Smooth muscle cell (in vitro differentiated cells): Measurements from ENCODE around the gene EFR3B. TPM values are rescaled to one million over a fixed set of nuclear protein-coding genes. Genes with fewer than 3 reads are reported as not detected.
A peak's percentile ranks its signal among the peaks of the same experiment; 100 is the strongest.

Experiments
- DNase-seq: peaks from one replicate; lab custom pipeline; 2025; ENCODE audit not compliant: unreplicated experiment; lab: John Stamatoyannopoulos, UW
- H2AFZ ChIP-seq: fragments of 200-600 bp; sonication (generic); 2 replicates; pipeline ENCODE4 v1.6.0; 2016; ENCODE audit warnings: antibody characterized with exemption, low read depth, mild to moderate bottlenecking
- H3F3A ChIP-seq: fragments of 200-600 bp; sonication (generic); 2 replicates; pipeline ENCODE4 v1.6.0; 2017; ENCODE audit warnings: antibody characterized with exemption, low read depth
- H3K27ac ChIP-seq: fragments of 200-600 bp; sonication (generic); 2 replicates; pipeline ENCODE4 v1.5.1; 2016; ENCODE audit warnings: low read depth, mild to moderate bottlenecking
- H3K27me3 ChIP-seq: fragments of 200-600 bp; sonication (generic); 2 replicates; pipeline ENCODE4 v1.6.1; 2016; ENCODE audit warnings: low read depth, mild to moderate bottlenecking
- H3K36me3 ChIP-seq: fragments of 200-600 bp; sonication (generic); 2 replicates; pipeline ENCODE4 v1.5.1; 2016; ENCODE audit warnings: low read depth
- H3K4me1 ChIP-seq: fragments of 200-600 bp; sonication (generic); 2 replicates; pipeline ENCODE4 v1.5.1; 2016; ENCODE audit warnings: low read depth
- H3K4me2 ChIP-seq: fragments of 200-600 bp; sonication (generic); 2 replicates; pipeline ENCODE4 v1.6.0; 2016; ENCODE audit warnings: mild to moderate bottlenecking
- H3K4me3 ChIP-seq: fragments of 200-600 bp; sonication (generic); 2 replicates; pipeline ENCODE4 v1.5.1; 2016; ENCODE audit warnings: mild to moderate bottlenecking
- H3K79me2 ChIP-seq: fragments of 200-600 bp; sonication (generic); 2 replicates; pipeline ENCODE4 v1.6.0; 2016; ENCODE audit warnings: low read depth, mild to moderate bottlenecking
- H3K9ac ChIP-seq: fragments of 200-600 bp; sonication (generic); 2 replicates; pipeline ENCODE4 v1.6.0; 2016; ENCODE audit warnings: low read depth
- H3K9me3 ChIP-seq: fragments of 200-600 bp; sonication (generic); replicated peaks from 2 replicates; pipeline ENCODE4 v1.5.1; 2016; ENCODE audit warnings: low read depth
- H4K20me1 ChIP-seq: fragments of 200-600 bp; sonication (generic); 2 replicates; pipeline ENCODE4 v1.6.0; 2016; ENCODE audit warnings: low read depth
- WGBS: methylation state at CpG from one replicate; pipeline ENCODE4 v1.1.7; 2016; ENCODE audit warnings: low lambda C conversion rate; 5-methylcytosine and 5-hydroxymethylcytosine counted together
- polyA plus RNA-seq: library from polyadenylated mRNA; unstranded; fragments of >200 nt; fragmentation: Nextera tagmentation; extraction: Ambion mirVana; gene quantifications from 2 replicates; pipeline ENCODE4 v1.2.1, GENCODE V29; 2016
- total RNA-seq: library from RNA; depleted of rRNA; stranded (reverse); fragments of >200 nt; gene quantifications from 2 replicates; pipeline ENCODE4 v1.2.3, GENCODE V29; 2014
- TF ChIP-seq, protein P1 (sequence below): fragments of 200-600 bp; sonication (generic); IDR thresholded peaks from 2 replicates; pipeline ENCODE4 v1.5.1; 2017; ENCODE audit warnings: borderline replicate concordance, mild to moderate bottlenecking, antibody characterized with exemption; ENCODE audit not compliant: insufficient read depth, poor library complexity, severe bottlenecking

The EFR3B gene
- total and polyA plus RNA-seq, 2 experiments from 2014 or later, result 4.0 to 5.2 TPM

DNA sequence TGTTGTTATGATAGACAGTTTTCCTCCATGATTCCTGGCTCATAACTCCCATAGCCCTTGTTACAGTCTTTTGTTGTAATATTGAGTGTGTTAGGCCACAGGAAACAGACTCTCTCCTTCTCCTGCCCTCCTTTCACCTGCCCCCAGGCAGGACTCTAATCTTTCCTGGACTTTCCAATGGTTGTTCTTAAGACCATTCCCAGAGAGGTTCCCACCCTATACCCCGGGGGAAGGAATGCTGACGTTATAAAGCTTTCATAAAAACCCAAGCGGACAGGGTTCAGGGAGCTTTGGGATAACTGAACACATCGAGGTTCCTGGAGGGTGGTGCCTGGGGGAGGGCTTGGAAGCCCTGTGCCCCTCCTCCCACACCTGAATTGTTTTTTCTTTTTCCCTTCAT is 2.8 kb upstream of the EFR3B start:
- Histone ChIP-seq H2AFZ (no peak overlapping the region), H3K9me3 (no peaks in the 10 kb centered on the region), H3K36me3 (no peaks in the 10 kb centered on the region), H3K4me3 (no peak overlapping the region), H3K4me1 (peaks cover 7% of the 10 kb centered on the region), H3F3A (peaks cover 8% of the 10 kb centered on the region), H3K27me3 (no peaks in the 10 kb centered on the region), H3K9ac (no peak overlapping the region), H3K27ac (no peak overlapping the region), H3K4me2 (no peak overlapping the region), H3K79me2 (no peaks in the 10 kb centered on the region), H4K20me1 (peaks cover 8% of the 10 kb centered on the region)
- WGBS, result 73% methylated on average over 4 of the region's 4 CpGs
- DNase-seq, result no peak
- TF ChIP-seq, protein P1, sequence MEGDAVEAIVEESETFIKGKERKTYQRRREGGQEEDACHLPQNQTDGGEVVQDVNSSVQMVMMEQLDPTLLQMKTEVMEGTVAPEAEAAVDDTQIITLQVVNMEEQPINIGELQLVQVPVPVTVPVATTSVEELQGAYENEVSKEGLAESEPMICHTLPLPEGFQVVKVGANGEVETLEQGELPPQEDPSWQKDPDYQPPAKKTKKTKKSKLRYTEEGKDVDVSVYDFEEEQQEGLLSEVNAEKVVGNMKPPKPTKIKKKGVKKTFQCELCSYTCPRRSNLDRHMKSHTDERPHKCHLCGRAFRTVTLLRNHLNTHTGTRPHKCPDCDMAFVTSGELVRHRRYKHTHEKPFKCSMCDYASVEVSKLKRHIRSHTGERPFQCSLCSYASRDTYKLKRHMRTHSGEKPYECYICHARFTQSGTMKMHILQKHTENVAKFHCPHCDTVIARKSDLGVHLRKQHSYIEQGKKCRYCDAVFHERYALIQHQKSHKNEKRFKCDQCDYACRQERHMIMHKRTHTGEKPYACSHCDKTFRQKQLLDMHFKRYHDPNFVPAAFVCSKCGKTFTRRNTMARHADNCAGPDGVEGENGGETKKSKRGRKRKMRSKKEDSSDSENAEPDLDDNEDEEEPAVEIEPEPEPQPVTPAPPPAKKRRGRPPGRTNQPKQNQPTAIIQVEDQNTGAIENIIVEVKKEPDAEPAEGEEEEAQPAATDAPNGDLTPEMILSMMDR, result no peak

DNA sequence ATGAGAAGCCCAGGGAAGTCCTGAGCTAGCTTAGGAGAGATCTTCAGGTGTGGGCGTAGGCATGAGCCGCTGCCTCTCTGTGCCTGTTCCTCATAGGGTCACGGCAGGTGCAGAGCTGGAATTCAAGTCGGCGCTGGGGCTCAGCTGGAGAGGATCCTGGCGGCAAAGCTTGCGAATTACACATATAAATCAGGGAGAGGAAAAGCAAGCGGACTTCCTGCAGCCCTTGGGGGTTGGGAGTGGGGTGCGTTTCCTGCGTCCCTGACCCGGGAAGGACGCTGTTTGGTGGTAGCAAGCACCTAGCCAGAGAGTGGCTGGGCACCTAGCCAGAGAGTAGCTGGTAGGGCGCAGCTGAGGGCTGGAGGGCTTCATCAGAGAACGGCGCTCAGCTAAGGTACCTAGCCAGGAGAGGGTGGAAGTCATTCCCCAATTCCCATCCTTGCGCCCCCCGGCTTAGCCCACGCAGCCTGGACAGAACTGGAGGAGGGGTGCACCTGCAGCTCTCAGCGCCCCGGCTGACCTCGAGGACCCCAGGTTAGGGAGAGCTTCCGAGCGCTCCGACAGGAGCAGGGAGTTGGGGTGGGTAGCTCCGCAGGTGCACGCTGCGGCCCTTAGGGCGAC is 459 bp upstream of the EFR3B start:
- Histone ChIP-seq H3K27me3 (no peaks in the 10 kb centered on the region), H3K4me3 (peak overlapping the region; percentile 100), H3K27ac (no peak overlapping the region), H3K36me3 (no peaks in the 10 kb centered on the region), H3K4me1 (peaks cover 8% of the 10 kb centered on the region), H3K4me2 (peak overlapping the region; percentile 77), H3K9me3 (no peaks in the 10 kb centered on the region), H3F3A (peaks cover 8% of the 10 kb centered on the region), H3K79me2 (peaks cover 4% of the 10 kb centered on the region), H4K20me1 (peaks cover 21% of the 10 kb centered on the region), H2AFZ (no peak overlapping the region), H3K9ac (no peak overlapping the region)
- WGBS, result 7% methylated on average over 25 of the region's 28 CpGs
- no peak for DNase-seq
- TF ChIP-seq, protein P1, result peak; percentile 19

DNA sequence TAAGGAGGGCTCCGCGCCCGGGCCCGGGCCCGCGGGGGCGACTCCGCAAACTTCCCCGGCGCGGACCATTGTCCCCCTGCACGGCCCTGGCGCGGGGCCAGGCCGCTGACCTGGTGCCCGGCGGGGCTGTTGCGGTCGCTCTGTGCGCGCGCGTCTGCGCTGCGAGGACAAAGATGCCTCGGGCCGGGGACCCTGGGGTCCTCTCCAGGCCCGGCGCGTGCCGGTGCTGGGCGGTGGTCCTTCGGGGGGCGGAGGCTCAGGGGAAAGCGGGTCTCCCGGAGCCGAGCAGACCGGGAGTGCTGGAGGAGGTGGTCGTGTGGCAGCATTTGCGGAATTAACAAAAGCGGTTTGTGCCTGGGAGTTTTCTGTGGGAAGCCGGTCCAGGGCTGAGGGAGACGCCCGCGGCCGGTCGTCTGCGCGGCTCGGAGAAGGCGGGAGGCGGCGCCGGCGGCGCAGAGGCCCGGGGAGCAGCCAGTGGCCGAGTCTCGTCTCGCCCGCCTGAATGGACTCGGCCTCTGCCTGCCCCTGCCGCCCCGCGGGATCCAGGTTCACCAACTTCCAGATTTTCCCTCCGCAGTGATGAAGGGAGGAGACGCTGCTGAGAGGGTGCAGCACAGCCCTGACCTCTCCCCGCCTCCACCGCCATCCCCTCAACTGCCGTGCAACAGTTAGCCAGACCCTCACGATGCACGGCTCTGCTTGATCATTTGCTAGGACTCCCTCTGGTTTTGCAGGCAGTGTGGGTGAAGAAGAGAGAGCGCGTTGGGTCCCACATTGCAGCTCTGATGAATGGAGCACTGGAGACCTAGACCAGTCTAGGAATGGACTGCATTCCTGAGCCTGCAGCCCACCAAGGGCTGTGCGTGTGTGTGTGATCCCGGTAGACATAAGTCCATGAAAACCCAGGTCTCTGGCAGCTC is 705 bp downstream of the EFR3B start:
- H3K79me2 ChIP-seq, result peaks cover 4% of the 10 kb centered on the region
- H2AFZ ChIP-seq, result peak overlapping the region; percentile 79
- TF ChIP-seq, protein P1, result no peak
- no peaks in the 10 kb centered on the region for H3K27me3 ChIP-seq
- 2% methylated on average over 63 of the region's 76 CpGs for WGBS
- peaks cover 8% of the 10 kb centered on the region for H3F3A ChIP-seq
- peak overlapping the region; percentile 83 for H3K27ac ChIP-seq
- no peaks in the 10 kb centered on the region for H3K36me3 ChIP-seq
- H3K9ac ChIP-seq, result peak overlapping the region; percentile 96
- peak; percentile 46 for DNase-seq
- peaks cover 21% of the 10 kb centered on the region for H4K20me1 ChIP-seq
- H3K9me3 ChIP-seq, result no peaks in the 10 kb centered on the region
- H3K4me2 ChIP-seq, result peak overlapping the region; percentile 95
- peaks cover 8% of the 10 kb centered on the region for H3K4me1 ChIP-seq
- H3K4me3 ChIP-seq, result peak overlapping the region; percentile 100
